Middle frontal gyrus (tissue), 1 donor: ENCODE data around the gene IQGAP1.

Experiments
- DNase-seq: peaks from one replicate; pipeline ENCODE4 v3.0.0-alpha.2; 2015; ENCODE audit warnings: low spot score; ENCODE audit errors: extremely low spot score

Gene IQGAP1

DNA sequence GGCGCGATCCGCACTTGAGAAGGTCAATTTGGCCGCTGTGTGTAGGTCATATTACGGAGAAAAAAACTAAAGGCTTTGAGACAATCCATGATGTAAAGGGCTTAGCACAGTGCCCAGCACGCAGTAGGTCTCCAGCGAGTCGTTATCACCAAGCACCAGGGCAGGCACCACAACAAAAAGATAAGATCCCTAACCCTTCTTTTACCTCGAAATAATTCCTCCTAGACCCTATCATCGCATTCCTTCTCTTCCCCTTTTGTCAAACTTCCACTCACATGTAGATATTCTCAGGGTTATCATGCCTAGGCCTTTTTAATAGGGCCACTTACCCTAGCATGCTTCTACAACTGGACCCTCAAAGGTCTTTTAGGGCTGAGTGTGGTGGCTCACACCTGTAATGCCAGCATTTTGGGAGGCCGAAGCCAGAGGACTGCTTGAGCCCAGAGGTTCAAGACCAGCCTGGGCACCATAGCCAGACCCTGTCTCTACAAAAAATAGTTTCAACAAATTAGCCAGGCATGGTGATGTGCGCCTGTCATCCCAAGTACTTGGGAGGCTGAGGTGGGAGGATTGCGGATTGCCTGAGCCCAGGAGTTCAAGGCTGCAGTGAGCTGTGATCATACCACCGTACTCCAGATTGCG is 22.5 kb upstream of the IQGAP1 start:
- DNase-seq: no peak

DNA sequence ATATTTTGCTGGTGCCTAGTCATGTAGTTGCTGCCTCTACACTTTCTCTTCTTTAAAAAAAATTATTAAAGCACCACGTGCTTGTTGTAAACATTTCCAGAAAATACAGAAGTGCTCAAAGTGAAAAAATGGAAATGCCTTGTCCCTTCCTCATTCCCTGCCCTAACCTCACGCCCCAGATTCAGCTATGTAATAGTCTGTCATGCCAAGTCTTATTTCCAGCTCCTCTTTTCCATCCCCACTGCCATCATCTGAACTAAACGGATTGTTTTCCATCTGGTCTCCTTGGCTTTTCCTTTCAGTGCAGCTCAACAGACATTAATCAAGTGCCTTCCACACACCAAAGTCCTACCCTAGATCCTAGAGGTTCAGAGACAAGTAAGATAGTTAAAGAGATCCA is 20.5 kb upstream of the IQGAP1 start:
- DNase-seq: no peak

DNA sequence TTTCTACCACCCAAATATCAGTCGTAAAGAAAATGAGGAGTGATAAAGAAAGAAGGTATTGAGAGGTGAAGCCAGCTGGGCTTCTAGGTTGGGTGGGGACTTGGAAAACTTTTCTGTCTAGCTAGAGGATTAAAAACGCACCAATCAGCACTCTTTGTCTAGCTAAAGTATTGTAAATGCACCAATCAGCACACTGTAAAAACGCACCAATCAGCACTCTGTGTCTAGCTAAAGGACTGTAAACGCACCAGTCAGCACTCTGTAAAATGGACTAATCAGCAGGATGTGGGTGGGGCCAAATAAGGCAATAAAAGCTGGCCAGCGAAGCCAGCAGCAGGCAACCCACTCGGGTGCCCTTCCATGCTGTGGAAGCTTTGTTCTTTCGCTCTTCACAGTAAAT is 13.0 kb upstream of the IQGAP1 start:
- DNase-seq: no peak

DNA sequence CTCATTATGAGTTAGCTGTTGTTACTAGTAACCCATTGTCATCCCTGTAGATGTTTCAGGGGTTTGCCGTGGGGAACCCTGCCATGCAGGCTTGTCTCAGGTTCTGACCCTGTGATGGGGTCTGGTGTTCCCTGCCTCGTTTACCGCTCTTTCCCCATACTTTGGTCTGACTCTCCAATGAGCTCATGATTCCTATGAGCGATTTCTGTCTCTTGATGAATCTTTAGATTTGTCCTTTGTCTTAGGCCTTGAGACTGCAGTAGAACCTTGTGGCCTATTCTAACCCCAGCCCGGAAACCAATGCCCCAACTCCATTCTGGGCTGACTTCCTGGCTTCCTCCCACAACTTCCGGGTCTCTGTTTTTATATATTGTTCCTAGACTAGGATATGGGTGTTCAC is 11.3 kb upstream of the IQGAP1 start:
- DNase-seq: no peak

DNA sequence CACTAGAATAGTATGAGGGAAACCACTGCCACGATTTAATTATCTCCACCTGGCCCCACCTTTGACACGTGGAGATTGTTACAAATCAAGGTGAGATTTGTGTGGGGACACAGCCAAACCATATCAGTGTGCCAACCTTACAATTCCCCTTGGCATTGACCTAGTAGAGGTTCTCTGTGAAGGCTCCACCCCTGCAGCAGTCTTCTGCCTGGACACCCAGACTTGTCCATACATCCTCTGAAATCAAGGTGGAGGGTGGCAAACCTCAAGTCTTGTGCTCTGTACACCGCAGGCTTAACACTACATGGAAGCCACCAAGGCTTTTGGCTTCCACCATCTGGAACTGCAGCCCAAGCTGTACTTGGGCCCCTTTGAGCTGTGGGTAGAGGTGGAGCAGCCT is 8.8 kb upstream of the IQGAP1 start:
- no peak for DNase-seq

GRCh38 chr15:90381515-90381914 is 6.5 kb upstream of the IQGAP1 start:
- DNase-seq: no peak

- no peak for DNase-seq
Measured at GRCh38 chr15:90382320-90382719, 5.7 kb upstream of the IQGAP1 start.

DNA sequence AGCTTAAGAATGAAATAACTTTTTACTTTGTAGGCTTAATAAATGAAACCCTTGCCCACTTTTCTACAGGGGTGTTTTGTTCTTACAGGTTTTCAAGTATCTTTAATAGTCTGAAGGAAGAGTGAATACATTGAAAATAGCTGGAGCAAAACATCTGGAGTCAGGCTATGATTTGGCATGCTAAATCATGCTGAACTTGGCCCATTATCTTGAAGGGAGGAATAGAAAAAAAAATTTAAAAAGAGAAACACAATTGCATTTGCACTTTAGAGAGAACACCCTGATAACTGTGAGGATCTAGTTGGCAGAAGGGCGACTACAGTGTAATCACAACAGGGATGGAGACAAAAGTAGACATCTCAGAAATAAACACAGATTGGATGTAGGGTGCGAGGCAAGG is 1.8 kb upstream of the IQGAP1 start:
- DNase-seq: no peak

DNA sequence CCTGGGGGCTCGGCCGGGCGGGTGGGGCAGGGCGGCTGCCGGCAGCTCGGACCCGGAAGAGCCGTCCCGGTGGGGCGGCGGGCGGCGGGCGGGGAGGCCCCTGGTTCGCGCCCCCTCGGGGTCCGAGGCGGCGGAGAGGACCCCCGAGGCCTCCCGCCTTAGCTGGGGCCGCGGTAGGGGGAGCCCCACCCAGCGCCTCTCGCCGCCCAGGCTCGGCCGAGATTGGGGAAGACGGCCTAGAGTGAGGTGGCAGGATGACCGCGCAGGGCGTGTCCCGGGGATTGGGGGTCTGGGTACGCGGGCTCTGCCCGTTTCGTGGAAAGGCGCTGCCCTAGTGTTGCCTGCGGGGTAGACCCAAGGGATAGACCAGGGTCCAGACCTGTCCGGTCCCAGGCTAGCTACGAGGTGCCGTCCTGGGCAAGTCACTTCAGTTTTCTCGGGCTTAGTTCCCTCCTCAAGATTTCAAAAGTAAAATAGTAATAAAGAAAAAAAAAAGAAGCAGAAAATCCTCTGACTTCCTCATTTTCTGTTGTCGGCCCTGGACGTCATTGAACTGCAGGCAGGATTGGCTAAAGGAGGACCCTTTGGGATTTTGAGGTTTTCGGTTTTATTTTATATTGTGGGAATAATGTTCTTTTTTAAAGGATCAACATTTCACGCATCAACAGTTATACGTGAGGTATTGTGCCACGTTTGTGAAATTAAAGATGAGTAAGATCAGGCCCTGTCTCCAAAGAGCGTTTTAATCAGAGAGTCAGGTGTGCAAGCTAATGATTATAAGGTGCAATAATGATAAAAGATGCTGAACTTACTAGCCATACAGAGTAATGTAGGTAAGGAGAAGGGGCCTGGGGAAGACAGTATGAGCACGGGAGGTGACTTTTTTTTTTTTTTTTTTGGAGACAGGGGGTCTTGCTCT is 679 bp downstream of the IQGAP1 start:
- no peak for DNase-seq

- no peak for DNase-seq
Measured at GRCh38 chr15:90389513-90389912, 1.5 kb downstream of the IQGAP1 start.

DNA sequence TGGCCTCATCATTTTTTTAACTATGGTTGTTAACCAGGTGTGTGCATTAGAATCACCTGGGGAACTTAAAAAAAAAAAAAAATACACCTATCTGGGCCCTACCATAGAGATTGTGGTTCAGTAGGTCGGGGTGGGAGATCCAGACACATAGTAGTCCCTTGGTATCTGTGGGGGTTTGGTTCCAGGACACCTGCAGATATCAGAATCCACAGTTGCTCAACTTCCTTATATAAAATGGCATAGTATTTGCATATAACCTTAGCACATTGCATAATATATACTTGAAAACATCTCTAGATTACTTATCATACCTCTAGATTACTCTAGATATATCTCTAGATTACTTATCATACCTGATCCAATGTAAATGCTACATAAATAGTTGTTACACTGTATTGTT is 5.0 kb downstream of the IQGAP1 start:
- no peak for DNase-seq

GRCh38 chr15:90394074-90394473 is 6.0 kb downstream of the IQGAP1 start:
- DNase-seq: no peak

DNA sequence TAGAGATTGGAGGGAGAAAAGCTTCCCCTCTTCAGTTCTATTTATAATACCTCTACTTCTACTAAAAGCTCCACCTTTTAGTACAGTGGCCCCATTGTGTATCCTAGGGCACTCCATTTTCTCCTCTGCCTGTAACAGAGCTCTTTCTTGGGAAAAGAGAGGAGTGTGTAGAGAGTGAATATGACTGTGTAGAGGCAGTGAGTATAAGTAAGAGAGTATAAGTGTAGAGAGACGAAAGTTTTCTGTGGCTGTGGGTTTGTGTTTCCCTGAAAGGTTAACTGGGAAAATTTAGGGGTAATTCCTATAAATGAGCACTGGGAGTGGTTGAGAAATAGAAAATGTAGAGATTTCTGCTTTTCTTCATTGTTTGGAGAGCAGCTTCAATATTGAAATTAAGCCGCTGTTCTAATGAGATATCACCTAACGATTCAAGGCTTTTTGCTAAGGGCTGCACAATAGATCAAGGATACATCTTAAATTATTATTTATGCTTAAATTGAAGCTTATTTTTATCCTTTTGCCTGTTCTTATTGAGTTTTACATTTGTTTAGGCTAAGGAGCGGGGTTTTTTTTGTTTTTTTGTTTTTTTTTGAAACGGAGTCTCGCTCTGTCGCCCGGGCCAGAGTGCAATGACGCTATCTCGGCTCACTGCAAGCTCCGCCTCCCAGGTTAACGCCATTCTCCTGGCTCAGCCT is 6.9 kb downstream of the IQGAP1 start:
- DNase-seq: no peak

- DNase-seq: no peak
Measured at GRCh38 chr15:90396321-90396720, 8.3 kb downstream of the IQGAP1 start.

- no peak for DNase-seq
Measured at GRCh38 chr15:90400005-90400758, 12.1 kb downstream of the IQGAP1 start.

DNA sequence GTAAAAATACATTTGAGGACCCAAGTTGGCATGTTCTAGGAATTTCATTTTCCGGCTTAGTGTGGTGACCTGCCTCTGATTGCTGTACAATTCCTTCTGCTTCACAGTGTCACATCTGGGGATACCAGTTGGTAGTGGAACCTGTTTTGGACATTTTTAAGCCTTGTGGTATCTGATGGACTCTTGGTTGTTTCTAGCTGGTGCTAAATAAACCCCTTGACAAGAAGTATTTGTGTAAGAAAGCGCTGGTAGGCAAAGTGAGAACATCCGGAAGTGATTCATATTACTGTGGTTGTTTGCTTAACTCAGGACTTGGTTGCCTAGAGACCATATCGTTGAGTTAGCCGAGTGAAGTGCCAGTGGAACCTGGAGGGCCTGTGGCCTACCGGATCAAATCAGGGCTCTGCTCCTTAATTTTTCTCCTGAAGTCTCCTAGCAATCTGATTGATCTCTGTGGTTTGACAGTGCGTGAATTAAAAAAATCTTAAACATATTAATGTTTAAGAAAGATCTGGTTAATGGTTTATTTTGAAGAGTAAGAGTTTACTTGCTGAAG is 12.8 kb downstream of the IQGAP1 start:
- DNase-seq: no peak

DNA sequence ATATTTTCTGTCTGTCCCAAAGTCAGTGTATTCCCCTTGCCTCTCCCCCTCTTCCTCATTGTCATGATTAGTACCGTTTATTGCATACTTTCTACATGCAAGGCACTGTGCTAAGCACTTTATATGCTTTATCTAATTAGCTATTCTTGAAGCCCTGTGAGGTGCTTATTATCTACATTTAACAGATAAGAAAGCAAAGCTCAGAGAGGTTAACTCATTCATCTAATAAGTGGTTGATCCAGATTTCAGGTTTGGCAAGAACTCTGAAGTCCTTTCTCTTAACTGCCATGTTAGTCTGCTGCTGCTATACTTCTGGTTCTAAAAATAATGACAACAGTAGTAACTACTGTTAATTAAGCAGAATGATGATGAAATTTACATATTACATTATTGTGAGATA is 13.5 kb downstream of the IQGAP1 start:
- DNase-seq: no peak

- no peak for DNase-seq
Measured at GRCh38 chr15:90402223-90402622, 14.2 kb downstream of the IQGAP1 start.

GRCh38 chr15:90402767-90403166 is 14.7 kb downstream of the IQGAP1 start:
- no peak for DNase-seq

DNA sequence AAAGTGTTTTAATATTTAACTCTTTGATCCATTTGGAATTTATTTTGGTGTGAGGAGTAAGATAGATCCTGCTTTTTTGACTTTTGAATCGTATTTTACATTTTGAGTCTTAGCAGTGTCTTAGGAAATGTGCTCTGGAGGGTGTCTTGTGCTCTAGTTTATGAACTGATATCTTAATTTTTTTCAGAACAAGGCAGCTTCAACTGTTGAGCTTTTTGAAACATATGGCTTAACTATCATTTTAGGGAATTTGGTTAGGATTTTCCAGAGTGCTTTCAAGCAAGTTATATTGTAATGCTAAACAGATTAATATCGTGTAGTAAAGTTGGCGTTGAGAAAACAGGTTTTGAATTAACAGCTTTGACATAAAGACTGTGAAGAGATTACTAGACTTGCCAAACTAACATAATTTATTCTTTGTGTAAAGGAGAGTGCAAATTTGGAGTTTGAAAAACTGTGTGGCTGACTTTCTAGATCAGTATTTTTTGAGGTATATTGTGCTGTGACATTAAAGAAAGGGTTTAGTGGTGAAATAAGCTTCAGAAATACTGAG is 17.1 kb downstream of the IQGAP1 start:
- DNase-seq: no peak

DNA sequence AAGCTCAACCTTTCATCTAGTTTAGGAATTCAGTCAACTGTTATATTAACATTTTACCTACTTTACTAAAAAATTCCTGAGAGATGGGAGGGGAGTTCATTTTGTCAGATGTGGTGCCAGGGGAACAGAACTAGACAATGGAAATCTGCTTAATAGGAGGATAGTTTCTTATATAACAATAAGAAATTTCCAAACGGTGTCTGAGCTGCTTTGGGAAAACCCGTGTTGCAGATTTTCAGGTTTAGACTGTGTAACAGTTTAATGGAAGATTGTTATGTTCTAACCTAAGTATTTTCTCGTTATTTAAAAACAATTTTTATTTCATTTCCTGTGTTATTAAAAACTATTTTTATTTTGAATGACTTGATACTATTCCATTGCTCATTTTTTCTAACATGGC is 19.3 kb downstream of the IQGAP1 start:
- DNase-seq: no peak
